ENCODE results near the gene RIN3. TPM values are rescaled to one million over a fixed set of nuclear protein-coding genes. Genes with fewer than 3 reads are reported as not detected.

Gene RIN3
- total RNA-seq, 1 donor from 2014 or later, result 6.9 TPM

DNA sequence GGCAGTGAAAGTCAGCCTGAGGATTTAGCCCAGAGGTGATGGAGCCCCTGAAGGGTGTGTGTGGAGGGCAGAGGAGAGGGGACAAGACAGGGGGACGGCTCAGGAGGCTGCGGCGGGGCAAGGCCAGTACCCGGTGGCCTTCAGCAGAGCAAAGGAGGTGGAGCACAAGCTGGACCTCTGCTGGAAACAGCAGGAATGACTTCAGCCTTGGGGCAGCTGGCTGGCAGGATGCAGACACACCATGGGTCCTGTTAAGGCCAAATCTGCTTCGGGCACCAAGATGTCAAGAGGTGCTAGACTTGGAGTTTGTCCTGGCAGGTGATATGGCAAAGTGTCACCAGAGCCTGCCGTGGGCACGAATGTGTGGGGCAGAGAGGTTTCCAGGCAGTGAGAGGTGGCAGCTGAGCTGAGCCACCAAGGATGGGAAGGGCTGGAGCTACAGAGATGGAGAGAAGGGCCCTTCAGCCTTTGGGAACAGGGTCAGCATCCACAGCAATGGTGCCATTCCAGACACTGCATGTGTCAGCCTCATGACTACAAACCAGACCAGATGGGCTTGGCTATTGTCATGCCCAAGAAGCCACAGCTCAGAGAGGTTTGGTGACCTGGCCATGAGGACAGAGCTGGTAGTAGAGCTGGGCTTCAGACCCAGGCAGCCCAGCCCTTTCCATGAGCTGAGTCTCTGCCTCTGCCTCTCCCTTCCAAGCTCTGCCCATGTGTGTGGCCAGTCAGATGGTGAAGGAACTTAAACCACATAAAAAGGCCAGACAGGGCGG is 142.9 kb downstream of the RIN3 start:
- no peaks in the 10 kb centered on the region for H3K9me3 Mint-ChIP-seq (ENCODE audit: low read depth)
- no peak overlapping the region for H3K27ac Mint-ChIP-seq
- no peak overlapping the region for H3K4me3 Mint-ChIP-seq (ENCODE audit: low read depth)
- H3K27me3 Mint-ChIP-seq, result no peaks in the 10 kb centered on the region
- H3K36me3 Mint-ChIP-seq (ENCODE audit: insufficient read depth), result no peaks in the 10 kb centered on the region
- no peak for DNase-seq (ENCODE audit: low spot score, unreplicated experiment)
- H3K4me1 Mint-ChIP-seq (ENCODE audit: low read depth), result no peaks in the 10 kb centered on the region
- no peak for TF ChIP-seq CTCF (IDR thresholded peaks at IDR 0.05; ENCODE audit: unreplicated experiment)

- H3K36me3 Mint-ChIP-seq (ENCODE audit: insufficient read depth), result no peaks in the 10 kb centered on the region
- TF ChIP-seq CTCF (IDR thresholded peaks at IDR 0.05; ENCODE audit: unreplicated experiment), result no peak
- no peak overlapping the region for H3K27ac Mint-ChIP-seq
- no peak for DNase-seq (ENCODE audit: low spot score, unreplicated experiment)
- H3K4me3 Mint-ChIP-seq (ENCODE audit: low read depth), result no peak overlapping the region
- H3K27me3 Mint-ChIP-seq, result no peaks in the 10 kb centered on the region
- no peaks in the 10 kb centered on the region for H3K4me1 Mint-ChIP-seq (ENCODE audit: low read depth)
- no peaks in the 10 kb centered on the region for H3K9me3 Mint-ChIP-seq (ENCODE audit: low read depth)
These were observed 144.0 kb downstream of the RIN3 start for GRCh38 chr14:92657457-92658142.

- TF ChIP-seq CTCF (IDR thresholded peaks at IDR 0.05; ENCODE audit: unreplicated experiment), result no peak
- no peak for DNase-seq (ENCODE audit: low spot score, unreplicated experiment)
- Mint-ChIP-seq H3K27me3 (no peaks in the 10 kb centered on the region), H3K9me3 (ENCODE audit: low read depth) (no peaks in the 10 kb centered on the region), H3K36me3 (ENCODE audit: insufficient read depth) (no peaks in the 10 kb centered on the region), H3K27ac (no peak overlapping the region), H3K4me1 (ENCODE audit: low read depth) (no peaks in the 10 kb centered on the region), H3K4me3 (ENCODE audit: low read depth) (no peak overlapping the region)
These were observed 144.6 kb downstream of the RIN3 start for GRCh38 chr14:92658160-92658559.

DNA sequence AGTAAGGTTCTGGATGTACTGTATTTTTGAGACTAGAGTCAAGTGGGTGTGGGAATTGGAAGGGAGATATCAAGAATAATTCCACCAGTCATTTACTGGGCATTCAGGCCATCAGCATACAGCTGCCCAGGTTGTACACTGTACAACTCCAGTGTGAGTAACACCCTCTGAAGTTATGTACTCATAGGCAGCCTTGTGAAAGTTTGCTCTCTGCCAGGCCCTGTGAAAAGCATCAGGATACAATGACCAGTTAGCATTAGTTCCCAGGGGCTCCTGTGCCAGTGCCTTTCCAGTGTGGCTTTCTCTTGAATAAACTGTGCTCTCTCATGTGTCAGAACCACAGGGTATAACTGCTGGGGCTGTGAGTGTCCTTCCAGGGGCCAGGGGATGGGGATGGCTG is 145.1 kb downstream of the RIN3 start:
- Mint-ChIP-seq H3K4me1 (ENCODE audit: low read depth) (no peaks in the 10 kb centered on the region), H3K4me3 (ENCODE audit: low read depth) (no peak overlapping the region), H3K36me3 (ENCODE audit: insufficient read depth) (no peaks in the 10 kb centered on the region), H3K27ac (no peak overlapping the region), H3K27me3 (no peaks in the 10 kb centered on the region), H3K9me3 (ENCODE audit: low read depth) (no peaks in the 10 kb centered on the region)
- DNase-seq (ENCODE audit: low spot score, unreplicated experiment), result no peak
- TF ChIP-seq CTCF (IDR thresholded peaks at IDR 0.05; ENCODE audit: unreplicated experiment), result no peak

DNA sequence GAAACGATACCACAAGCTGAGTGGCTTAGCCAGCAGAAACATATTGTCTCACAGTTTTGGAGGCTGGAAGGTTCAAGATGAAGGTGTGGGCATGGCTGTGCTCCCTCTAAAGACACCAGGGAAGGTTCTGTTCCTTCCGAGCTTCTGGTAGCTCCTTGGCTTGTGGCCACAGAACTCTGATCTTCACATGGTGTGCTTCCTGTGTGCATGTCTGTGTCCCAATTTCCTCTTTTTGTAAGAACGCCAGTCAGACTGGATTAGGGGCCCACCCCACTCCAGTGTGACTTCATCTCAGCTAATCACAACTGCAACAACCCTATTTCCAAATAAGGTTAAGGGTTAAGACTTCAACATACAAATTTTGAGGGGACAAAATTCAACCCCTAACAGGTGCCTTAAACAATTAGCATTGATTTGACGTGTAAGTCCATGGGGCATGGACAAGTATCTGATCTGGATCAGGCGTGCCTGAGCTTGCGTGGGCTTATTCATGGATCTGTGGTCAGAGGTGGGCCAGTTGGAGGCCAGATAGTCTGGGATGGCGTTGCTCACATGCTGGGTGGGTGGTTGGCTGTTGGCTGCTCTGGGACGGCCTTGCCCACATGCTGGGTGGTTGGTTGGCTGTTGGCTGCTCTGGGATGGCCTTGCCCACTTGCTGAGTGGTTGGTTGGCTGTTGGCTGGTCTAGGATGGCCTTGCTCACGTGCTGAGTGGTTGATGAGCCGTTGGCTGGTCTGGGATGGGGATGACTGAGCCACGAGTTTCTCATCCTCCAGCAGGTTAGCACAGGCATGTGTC is 146.4 kb downstream of the RIN3 start:
- Mint-ChIP-seq H3K27me3 (no peaks in the 10 kb centered on the region), H3K9me3 (ENCODE audit: low read depth) (no peaks in the 10 kb centered on the region), H3K36me3 (ENCODE audit: insufficient read depth) (no peaks in the 10 kb centered on the region), H3K27ac (no peak overlapping the region), H3K4me3 (ENCODE audit: low read depth) (no peak overlapping the region), H3K4me1 (ENCODE audit: low read depth) (no peaks in the 10 kb centered on the region)
- TF ChIP-seq CTCF (IDR thresholded peaks at IDR 0.05; ENCODE audit: unreplicated experiment), result no peak
- no peak for DNase-seq (ENCODE audit: low spot score, unreplicated experiment)

All from progenitor cell of endocrine pancreas (in vitro differentiated cells).